NCI-H1092 (cell line): ENCODE data around the gene PTK6.

ENCODE experiments used
- DNase-seq: peaks from one replicate; lab custom pipeline; 2025; lab: John Stamatoyannopoulos, UW

PTK6 gene

DNA sequence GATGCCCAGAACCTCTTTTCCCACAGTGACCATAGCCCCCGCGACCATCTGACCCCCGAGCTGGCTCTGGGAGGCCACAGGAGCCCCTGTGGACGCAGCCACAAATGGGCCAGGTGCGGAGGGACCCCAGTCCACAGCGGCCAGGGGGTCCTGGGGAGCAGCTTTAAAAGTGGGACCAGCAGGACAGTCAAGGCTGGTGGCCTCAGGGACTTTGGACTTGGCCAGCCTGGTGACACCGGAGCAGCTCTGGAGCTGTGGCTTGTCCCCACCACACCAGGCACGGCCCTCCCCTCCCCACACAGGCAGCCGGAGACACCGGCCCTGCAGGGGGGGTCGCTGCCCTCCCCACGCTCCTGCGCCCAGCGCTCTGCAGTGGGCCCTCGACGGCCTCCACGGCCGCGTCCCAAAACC is 20.3 kb upstream of the PTK6 start:
- no peak for DNase-seq

DNA sequence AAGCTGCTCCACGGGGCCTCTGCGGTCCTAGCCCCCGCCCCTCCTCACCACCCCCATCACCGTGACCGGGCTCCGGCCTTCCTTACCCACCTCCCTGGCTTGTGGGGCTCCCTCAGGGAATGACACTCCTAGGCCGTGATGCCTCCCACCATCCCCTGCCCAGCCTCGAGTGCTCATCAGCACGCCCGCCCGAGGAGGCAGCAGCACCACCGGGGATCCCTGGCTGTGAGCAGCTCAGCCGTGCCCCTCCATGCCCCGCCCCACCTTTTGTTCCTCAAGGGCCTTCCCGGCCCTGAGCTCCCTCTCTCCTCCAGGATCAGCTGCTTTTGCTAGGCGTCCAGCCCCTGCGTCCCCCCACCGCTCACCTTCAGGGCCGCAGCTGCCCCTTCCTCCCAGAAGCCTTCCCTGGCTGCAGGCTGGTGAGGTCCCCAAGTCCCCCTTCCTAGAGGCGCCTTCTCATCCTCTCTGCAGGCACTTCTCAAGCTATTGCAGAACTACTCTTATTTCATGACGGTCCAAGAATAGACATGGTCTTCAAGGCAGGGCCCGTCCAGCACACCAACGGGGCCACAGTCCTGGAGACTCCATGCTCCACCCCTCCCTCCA is 19.8 kb upstream of the PTK6 start:
- no peak for DNase-seq

DNA sequence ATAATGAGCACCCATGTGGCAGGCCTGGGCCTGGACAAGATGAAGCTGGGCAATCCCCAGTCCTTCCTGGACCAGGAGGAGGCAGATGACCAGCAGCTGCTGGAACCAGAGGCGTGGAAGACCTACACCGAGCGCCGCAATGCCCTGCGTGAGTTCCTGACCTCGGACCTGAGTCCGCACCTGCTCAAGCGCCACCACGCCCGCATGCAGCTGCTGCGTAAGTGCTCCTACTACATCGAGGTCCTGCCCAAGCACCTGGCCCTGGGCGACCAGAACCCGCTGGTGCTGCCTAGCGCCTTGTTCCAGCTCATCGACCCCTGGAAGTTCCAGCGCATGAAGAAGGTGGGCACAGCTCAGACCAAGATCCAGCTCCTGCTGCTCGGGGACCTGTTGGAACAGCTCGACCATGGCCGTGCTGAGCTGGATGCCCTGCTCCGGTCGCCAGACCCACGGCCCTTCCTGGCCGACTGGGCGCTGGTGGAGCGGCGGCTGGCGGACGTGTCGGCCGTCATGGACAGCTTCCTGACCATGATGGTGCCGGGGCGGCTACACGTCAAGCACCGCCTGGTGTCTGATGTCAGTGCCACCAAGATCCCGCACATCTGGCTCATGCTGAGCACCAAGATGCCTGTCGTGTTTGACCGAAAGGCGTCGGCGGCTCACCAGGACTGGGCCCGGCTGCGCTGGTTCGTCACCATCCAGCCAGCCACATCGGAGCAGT is 18.6 kb upstream of the PTK6 start:
- no peak for DNase-seq

DNA sequence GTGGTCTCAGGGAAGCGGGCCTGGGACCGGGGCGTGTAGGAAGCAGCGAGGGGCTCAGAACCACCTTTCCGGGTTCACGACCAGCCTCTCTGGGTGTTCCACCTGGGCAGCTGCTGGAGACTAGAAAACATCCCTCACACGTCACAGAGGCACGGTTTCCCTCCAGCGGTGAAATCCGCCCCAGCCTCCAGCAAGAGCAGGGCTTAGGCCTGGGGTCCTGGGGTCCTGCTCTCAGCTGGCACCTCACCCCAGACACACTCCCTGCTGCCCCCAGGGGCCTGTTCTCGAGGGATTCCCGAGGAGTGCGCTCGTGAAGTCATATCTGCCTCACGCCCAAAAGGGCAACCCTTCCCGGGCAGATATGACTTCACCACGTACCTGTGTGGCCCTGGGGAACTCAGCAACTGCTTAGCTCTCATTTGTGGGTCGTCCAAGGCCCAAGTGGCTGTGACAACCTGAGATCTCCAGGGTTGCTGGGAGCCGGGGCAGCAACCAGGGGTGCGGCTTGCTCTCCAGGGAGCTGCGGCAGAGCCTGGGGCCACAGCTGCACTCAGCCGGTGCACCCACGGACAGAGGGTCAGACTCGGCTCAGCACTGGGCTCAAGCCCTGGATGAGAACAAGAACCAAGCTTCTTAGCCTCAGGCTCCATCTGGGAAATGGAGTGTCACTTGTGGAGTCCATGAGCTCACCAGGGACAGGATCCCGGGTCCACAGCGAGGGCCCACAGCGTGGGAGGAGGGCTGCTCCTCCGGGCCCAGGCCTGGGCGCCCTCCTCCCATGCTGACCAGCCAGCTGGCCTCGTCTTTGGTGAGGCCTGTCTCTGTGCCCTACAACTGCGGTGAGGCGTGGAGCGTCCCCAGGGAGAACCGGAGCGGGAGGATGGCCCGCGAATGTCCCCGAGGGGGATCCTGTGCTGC is 17.4 kb upstream of the PTK6 start:
- DNase-seq = no peak

DNA sequence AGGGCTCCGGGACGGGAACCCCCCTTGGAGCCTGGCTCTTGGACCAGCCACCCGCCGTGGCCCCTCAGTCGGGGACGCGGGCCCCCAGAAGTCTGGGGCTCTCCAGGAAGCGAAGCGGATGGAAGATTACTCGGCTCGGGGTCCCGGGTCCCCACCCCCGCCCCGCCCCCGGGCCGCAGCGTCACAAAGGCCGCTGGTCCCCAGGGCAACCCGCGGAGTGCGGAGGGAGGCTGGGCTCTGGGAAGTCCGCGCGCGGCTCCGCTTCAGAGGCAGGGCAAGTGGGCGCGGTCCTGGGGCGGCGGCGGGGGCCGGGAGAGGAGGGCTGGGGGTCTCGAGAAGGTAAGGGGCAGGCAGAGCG is 16.7 kb upstream of the PTK6 start, which contains the start of gene FNDC11:
FNDC11 (plus strand) TSS at position 227 of the 358 bp plus-strand sequence. CDS start 1,505 bp downstream, outside the sequence.
- DNase-seq = no peak

DNA sequence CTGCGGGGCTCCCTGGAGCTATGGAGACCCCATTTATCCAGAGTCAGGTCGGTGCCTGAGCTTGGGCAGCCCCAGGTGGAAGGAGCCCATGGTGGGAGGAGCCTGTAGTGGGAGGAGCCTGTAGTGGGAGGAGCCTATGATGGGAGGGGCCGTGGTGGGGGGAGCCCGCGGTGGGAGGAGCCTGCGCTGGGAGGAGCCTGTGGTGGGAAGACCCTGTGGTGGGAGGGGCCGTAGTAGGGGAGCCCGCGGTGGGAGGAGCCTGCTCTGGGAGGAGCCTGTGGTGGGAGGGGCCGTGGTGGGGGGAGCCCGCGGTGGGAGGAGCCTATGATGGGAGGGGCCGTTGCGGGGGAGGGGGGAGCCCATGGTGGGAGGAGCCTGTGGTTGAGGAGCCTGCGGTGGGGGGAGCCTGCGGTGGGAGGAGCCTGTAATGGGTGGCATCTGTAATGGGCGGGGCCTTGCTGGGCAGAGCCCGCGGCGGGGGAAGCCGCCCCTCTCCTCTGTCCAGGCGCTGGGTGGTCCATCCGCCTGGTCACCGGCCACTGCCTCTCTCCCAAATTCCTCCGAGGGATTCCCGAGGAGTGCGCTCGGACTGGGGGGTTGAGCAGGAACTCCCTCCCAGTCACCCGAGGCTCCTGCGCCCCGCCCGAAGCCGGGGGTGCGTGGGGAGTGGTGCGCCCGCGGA is 16.2 kb upstream of the PTK6 start:
- no peak for DNase-seq

DNA sequence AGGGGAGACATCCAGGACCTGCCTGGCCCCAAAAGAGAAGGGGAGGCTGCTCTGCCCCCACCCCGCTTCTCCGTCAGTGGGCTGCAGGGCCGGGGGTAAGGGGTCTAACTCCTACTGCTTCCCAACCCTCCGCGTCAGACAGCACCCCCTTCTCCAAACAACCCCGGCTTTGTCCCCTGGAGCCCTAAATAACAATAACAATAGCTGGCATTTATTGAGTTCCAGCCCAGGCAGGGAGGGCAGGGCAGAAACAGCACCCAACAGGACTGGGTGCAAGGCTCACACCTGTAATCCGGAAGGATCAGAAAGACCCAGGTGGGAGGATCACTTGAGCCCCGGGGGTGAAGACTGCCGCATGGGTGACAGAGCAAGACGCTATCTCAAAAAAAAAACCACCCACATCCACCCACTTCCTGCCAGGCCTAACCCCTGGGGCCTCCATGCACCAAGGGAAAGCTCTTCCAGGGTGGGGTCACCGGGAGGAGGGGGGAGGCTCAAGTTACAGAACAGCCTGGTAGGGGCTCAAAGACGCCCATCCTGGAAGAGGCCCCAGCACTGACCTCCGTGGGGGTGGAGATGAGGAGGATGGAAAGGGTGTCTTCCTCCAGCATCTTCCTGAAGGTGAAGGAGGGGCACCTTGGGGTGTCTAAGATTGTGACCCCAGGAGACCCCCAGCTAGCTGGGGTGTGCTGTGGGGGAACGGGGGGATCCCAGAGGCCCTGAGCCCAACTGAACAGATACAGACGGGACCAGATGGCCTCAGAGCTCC is 15.5 kb upstream of the PTK6 start:
- no peak for DNase-seq

DNA sequence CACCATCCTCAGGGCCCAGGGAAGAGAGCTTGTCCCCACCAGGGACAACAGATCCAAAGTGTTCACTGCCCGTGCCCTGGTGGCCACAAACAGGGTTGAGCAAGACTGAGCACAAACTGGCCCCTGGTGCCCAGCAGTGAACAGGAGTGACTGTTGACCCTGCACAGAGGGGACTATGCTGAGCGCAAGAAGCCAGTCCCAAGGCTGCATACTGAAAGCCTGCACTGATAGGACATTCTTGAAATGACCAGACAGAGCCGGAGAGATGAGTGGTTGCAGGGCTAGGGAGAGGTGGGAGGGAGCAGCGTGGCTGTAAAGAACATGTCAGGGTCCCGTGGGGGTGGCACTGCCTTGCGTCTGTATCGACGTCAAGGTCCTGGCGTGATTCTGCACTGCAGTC is 13.9 kb upstream of the PTK6 start:
- no peak for DNase-seq

DNA sequence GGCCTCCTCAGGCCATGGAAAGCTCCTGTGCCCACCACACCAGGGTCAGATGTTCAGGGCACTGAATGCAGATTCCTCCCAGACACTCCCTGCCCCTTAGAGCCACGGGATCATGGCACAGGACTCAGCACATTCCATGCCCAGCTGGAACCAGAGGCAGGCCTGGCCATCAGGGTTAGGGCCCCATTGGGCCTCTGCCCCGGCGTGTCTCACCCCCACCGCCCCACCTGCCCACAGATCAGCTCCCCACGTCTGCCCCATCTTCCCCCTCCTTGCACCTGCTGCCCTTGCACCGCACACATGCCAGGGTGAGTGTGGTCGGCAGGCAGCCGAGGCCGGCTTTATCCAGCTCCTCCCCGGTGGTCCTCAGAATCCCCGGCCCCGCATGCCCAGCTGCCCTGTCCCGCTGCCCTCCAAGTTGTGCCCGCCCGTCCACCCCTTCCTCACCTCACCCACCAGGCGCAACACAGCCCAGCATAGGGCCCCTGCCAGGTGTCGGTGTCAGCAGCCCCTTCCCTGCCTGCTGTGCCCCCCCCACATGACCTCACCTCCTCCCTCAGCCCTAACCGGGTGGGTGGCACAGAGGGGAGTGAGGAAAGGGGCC is 12.6 kb upstream of the PTK6 start:
- no peak for DNase-seq

DNA sequence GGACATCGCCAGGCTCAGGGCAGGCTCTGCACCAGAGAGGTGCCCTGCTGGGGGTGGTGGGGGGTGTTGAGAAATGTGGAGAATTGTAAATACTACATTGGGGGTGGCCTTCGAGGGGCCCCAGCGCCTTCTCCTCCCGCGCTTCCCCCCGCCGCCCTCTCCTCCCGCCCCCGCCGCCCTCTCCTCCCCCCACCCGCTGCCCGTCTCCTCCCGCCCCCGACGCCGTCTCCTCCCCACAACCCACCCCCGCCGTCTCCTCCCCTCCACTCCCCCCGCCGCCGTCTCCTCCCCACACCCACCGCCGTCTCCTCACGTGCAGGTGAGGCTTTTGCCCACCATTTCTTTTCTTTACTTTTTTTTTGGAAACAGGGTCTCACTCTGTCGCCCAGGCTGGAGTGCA is 11.8 kb upstream of the PTK6 start:
- no peak for DNase-seq

DNA sequence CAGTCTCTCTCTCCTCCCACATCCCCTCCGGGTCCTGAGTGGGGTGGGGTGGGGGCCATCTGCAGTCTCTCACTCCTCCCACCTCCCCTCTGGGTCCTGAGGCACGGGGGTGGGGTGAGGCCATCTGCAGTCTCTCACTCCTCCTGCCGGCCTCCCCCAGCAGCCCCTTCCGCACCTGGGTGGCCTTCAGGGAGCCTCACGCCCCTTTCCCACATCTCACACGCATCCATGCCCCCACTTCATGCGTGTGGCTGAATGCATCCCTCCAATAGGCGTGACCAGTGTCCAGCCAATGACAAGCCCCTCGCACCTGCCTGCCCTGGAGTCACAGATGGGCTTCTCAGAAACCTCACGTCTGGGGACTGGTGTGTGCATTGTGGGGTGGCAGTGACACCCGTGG is 11.4 kb upstream of the PTK6 start:
- DNase-seq = no peak

DNA sequence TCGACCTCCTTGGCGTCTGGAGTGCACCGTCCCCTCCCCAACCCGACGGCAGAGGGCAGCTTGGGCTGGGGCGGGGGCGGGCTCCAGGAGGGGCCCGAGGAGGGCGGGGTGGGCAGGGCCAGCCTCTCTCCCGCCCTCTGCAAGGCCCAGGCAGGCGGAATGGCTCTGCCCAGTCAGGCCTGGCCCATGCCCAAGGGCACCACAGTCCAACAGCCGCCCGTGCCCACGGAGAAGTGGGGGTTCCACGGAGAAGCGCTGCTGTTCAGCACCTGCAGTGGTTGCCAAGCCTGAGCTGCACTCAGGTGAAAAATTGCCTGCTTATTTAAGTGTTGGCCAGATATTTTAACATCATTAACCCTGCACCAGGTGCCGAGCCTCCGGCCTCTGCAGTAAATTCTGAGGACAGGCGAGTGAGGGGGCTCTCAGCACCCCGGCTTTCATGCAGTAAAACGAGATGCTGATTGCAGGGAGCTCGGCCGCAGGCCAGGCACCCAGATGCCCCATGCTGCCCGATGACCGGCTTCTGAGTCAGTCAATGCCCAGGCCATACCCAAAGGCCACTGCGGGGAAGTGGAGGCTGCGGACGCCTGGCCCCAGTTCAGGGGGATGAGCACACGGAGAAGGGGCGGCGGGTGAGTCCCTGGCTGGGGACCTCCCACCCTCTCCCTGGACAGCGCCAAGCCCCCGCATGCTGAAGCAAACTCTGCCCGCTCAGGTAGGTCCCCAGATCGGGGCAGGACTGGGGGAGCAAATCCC is 10.7 kb upstream of the PTK6 start, which contains the start of gene SRMS:
SRMS (minus strand) TSS at position 25 of the 756 bp plus-strand sequence. CDS start 286 bp downstream, outside the sequence.
- no peak for DNase-seq

DNA sequence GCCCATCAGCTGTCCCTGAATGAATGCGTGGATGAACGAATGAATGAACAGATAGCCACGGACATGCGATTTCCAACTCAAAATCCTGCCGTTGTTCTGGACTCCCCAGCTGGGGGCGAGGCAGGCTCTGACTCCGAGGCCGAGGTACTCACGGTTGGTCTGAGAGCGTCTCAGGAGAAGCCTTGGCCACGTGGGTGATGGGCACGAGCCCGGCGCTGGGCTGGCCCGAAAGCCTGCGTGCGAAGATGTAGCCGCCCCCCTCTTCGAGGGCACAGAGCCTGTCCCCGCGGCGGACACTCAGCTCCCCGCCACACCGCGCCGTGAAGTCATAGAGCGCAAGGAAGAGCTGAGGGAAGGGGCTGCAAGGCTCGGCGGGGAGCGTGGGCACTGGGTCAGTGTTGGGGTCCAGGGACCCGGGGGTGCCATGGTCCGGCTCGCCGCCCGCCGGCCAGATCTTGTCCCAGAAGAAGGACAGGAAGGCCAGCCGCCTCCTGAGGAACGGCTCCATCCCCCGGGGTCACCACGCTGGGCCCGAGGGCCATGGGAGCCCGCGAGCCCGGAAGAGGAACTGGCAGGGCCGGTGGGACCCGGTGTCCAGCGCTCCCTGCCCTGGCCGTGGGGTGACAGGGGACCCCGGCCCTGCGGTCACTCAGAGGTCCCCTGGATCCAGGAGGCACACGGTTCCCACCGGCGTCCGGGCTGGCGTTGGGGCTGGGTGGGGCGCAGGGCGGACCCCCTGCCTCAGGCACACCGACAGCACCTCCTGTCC is 10.0 kb upstream of the PTK6 start:
- DNase-seq = no peak

DNA sequence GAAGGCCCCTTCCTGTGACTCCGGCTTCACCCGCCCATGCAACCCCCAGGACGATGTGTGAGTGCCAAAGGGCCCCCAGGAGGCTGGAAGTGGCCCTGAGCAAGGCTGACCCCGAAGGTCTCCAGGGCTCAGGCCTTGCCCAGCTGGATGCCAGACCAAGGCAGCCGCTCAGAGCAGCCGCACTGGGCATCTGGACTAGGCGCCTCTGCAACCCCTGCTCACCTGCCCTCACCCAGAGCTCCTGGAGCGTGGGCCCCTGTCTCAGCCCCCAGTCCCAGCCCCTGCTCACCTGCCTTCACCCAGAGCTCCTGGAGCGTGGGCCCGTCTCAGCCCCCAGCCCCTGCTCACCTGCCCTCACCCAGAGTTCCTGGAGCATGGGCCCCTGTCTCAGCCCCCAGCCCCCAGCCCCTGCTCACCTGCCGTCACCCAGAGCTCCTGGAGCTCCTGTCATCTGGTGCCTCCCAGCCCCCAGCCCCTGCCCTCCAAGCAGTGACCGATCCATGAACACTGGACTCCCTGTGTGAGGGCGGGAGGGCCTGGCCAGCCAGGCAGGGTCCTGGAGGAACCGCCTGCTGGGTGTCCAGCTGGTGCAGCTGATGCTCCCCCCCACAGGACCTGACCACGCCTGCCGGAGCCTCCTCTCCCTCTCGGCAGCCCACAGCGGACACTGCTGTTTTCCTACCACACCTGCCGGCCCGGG is 9.2 kb upstream of the PTK6 start:
- DNase-seq = no peak

DNA sequence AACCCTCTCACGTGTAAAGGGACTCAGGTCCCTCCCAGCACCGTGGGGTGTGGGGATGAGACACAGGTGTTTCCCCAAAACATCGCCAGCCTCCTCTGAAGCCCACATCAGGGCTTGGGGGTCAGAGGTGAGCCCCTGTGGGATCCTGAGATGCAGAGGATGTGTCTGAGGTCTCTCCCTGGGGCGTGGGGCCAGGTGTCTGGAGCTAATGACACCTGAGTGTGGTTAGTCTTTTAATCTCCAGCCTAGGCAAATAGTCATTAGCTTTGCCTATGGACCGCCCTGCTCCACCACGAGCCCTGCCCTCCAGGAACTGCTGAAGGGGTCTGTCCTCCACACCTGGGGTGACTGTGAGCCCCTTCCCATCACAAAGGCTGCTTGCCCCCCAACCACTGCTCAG is 8.6 kb upstream of the PTK6 start:
- no peak for DNase-seq

DNA sequence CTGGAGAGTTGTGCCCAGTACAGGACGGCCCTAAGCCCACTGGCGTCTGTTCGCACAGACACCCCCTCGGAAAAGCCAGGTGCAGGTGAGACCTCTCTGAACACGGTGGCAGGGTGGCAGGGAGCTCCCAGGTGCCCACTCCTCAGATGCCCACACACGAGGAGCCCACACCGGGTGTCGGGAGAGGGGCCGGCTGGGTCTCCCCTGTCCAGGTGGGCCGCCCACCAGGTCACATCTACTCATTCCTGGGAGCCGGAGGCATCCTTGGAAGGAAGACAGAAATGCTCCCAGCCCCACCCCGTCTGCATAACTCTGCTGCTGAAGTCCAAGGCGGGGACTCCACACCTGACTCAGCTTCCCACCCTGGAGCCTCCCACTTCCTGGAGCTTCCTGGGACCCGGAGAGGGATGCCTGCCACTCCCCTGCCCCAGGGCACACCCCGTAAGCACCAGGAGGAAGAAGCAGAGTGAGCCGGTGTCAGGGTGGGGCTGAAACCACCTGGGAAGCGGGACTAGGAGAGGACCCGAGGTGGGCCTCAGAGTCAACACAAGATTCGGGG is 7.9 kb upstream of the PTK6 start:
- no peak for DNase-seq

DNA sequence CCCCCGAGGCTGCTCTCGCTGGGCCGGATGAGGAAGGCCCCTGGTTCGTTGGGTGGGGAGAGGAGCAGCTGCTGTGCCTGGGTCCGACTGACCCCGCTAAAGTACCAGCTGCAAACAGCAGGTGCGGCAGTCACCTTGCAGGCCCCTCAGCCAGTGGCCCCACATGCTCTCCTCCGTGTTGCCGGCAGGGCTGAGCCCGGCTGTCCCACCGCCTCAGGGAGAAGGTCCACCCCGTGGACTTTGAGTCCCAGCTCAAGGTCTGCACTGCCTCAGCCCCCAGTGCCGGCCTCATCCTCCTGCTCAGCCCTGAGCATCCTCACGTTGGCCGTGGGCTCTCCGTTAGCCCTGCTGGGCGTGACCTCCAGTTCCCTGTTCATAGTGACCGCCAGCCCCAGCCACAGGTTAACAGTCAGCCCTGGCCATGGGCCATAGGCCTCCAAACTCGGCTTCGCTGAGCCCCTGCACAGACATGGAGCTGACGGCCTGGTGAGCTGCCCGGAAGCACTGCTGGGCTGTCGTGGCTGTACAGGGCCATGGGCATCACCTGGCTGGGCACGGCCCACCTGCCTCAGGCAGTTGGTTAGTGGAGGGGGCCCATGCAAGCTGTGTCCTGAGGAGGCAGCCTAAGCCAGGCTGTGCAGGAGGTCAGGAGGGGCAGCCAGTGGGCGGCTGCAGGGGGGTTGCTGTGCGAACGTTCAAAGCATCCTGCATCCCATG is 7.2 kb upstream of the PTK6 start:
- no peak for DNase-seq

DNA sequence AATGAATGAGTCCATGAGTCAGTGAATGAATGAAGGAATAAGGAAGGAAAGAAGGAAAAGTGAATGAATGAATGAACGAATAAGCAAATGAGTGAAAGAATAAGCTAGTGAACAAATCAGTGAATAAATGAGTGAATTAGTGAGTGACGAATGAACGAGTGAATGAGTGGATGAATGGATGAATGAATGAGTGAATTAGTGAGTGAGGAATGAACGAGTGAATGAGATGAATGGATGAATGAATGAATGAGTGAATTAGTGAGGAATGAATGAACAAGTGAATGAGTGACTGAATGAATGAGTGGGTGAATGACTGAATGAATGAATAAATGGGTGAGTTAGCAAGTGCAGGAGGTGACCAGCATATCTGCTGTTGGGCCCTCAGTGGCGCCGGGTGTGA is 6.6 kb upstream of the PTK6 start:
- no peak for DNase-seq
